ENCODE results near the gene B3GALNT2.

B3GALNT2 gene

DNA sequence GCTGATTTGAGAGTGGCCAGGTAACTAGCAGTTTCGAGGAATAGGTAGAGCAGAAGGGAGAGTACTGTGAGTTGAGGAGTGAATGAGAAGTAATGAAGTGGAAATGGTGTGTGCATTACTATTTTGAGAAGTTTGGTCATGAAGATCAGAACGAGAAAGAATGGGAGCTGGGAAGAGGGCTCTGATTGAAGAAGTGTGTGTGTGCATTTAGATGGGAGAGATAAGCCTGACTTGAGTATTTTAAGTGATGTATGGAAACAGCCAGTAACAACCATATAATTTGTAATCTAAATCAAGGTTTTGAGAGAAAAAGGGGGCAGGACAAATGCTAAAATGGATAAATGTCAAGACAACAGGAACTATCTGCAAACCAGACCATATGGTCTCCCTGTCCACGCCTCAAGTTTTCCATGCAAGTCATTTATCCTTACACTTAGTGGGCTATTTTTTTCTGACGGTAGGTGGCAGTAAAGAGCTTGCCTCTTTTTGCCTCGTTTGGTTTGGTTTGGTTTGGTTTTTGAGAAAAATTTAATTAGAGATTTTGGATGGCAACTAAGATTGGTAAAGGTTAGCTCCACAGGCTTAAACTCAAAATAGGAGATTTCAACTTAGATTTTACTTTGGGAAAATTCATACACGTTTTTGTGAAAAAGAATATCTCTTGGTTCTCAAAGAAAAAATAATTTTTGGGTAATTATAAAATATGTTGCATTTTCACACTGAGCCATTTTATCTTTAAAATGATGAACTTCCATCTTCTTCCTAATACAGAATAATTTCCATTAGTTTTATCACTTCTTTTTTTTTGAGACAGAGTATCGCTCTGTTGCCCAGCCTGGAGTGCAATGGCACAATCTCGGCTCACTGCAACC lies 9.5 kb upstream of the B3GALNT2 start:
- no peak overlapping the region for H3K4me3 ChIP-seq (ENCODE audit: low read depth, low read length)
- in situ Hi-C loops (cut with HindIII; ENCODE audit: low sequenced_read_pairs): no loop called here
- TF ChIP-seq, protein P1, sequence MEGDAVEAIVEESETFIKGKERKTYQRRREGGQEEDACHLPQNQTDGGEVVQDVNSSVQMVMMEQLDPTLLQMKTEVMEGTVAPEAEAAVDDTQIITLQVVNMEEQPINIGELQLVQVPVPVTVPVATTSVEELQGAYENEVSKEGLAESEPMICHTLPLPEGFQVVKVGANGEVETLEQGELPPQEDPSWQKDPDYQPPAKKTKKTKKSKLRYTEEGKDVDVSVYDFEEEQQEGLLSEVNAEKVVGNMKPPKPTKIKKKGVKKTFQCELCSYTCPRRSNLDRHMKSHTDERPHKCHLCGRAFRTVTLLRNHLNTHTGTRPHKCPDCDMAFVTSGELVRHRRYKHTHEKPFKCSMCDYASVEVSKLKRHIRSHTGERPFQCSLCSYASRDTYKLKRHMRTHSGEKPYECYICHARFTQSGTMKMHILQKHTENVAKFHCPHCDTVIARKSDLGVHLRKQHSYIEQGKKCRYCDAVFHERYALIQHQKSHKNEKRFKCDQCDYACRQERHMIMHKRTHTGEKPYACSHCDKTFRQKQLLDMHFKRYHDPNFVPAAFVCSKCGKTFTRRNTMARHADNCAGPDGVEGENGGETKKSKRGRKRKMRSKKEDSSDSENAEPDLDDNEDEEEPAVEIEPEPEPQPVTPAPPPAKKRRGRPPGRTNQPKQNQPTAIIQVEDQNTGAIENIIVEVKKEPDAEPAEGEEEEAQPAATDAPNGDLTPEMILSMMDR (IDR thresholded peaks at IDR 0.05; ENCODE audit: low read depth, low read length): peak; percentile 95
- peak; percentile 77 for DNase-seq (ENCODE audit: low read depth, low spot score)

DNA sequence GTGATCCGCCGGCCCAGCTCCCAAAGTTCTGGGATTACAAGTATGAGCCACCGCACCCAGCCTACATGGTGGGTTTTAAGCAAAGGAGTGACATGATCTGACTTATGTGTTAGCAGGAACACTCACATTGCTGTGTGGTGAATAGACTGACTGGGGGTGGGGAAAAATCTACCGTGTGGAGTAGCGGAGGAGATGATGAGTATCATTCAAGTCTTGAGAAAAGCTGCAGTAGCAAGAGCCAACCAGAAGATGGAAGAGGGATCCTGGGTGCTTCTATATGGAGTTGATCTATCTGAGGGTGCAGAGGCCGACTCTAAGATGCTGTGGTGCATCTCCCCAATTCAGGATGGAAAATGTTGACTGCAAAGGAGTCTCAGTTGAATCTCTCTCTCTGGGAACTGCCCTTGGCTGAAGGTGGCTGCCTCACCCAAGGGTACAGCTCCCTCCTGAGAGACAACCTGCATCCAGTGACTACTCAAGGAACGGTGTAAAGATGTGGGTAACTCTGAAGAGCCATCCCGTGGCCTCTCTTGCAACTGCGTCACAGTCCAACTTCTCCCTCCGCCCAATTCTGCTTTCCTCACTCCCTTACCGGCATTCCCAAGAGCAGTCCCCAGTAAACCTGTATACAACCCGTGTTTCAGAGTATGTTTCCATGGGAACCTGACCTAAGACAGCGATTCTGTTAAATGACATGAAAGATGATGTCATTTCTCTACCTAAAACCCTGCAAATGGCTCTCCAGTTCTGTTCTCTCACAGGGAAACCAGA lies 7.4 kb upstream of the B3GALNT2 start:
- no peak for DNase-seq (ENCODE audit: low read depth, low spot score)
- TF ChIP-seq, protein P1 (IDR thresholded peaks at IDR 0.05; ENCODE audit: low read depth, low read length): peak; percentile 8
- in situ Hi-C loops (cut with HindIII; ENCODE audit: low sequenced_read_pairs): no loop called here

DNA sequence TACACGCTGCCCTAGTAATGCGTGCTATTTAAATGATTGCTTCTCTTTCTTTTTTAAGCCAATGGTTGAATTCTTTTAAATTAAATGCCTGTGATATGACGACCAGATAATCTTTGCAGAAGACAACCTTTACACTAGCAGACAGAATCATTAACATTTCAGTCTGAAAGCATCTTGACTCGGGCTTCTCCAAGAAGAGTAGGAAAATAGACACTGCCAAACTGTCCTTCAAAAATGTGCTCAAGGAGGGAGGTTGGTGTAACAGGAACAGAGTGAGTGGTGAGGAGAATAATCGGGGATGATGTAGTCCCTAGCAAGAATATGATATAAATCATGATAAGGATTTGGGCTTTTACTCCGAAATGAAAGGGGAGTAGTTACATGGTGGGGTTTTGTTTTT lies 6.6 kb upstream of the B3GALNT2 start:
- no peak overlapping the region for H3K4me3 ChIP-seq (ENCODE audit: low read depth, low read length)
- DNase-seq (ENCODE audit: low read depth, low spot score): no peak
- in situ Hi-C loops (cut with HindIII; ENCODE audit: low sequenced_read_pairs): no loop called here
- TF ChIP-seq, protein P1 (IDR thresholded peaks at IDR 0.05; ENCODE audit: low read depth, low read length): no peak

More for the DNA sequence above, 7.4 kb upstream of the B3GALNT2 start:
- no peak overlapping the region for H3K4me3 ChIP-seq (ENCODE audit: low read depth, low read length)

DNA sequence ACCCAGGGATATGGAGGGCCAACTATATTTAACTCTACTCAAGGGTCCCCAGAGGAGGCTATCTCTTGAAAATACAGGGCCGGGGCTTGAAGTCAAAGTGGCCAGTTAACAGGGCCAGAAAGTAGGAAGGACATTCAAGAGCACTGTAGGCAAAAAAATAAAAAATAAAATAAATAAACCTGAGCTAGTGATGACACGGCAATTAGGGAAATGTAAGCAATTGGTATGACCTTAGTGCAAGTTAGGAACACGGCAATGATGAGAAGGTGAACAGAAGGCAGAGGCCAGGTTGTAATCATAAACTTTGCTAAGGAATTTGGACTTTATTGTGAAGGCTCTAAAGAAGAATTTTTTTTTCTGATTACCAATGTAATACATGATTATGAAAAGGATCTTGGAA lies 3.4 kb upstream of the B3GALNT2 start:
- no peak overlapping the region for H3K4me3 ChIP-seq (ENCODE audit: low read depth, low read length)
- DNase-seq (ENCODE audit: low read depth, low spot score): no peak
- in situ Hi-C loops (cut with HindIII; ENCODE audit: low sequenced_read_pairs): no loop called here
- TF ChIP-seq, protein P1 (IDR thresholded peaks at IDR 0.05; ENCODE audit: low read depth, low read length): no peak

DNA sequence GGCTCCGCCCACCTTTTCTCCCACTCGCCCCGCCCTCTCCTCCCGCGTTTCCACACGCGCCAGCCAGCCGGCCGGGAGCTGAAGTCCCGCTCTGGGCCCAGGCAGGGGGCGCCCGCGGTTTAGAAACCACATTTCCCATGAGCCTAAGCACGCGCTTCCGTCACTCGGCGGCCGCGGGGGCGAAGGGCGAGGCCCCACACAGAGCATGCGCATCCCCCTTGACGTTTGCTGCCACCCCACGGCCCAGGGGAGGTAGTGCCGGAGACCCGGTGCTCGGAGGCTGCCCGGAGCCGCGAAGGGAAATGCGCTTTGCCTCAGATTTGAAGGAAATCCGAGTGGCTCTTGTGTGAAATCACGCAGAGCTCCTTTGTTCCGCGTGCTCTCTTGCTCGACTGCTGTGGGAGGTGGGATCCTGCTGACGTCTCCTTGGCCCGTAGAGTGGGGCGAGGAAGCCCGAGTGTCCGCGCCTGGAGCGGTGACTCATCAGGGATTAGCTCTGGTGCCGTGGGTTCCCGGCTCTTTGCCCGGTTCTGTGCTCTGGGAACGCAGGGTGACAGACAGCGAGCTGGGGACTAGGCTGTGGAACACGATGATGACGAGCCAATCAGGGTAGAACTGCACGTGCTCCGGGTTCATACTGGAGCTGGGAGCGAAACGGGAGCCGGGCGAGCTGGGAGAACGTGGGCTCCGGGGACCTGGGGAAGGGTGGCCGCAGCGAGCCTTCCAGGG lies 406 bp upstream of the B3GALNT2 start:
- in situ Hi-C loops (cut with HindIII; ENCODE audit: low sequenced_read_pairs): no loop called here
- peak; percentile 100 for DNase-seq (ENCODE audit: low read depth, low spot score)
- H3K4me3 ChIP-seq (ENCODE audit: low read depth, low read length): peak overlapping the region; percentile 74
- TF ChIP-seq, protein P1 (IDR thresholded peaks at IDR 0.05; ENCODE audit: low read depth, low read length): peak; percentile 85

Measured in astrocyte of the spinal cord (primary cell).